GM10266 (cell line): ENCODE data around the gene SEMA3F.

Source experiments
- DNase-seq: peaks from one replicate; pipeline ENCODE4 v3.0.0; 2012; ENCODE audit errors: extremely low spot score
- CTCF ChIP-seq: IDR thresholded peaks from 2 replicates; pipeline ENCODE4 v1.5.1; 2012; ENCODE audit warnings: mild to moderate bottlenecking, low read depth; ENCODE audit not compliant: control insufficient read depth, insufficient read depth; ENCODE audit errors: missing control alignments

SEMA3F gene

GRCh38 chr3:50213373-50213772, 58.2 kb downstream of the SEMA3F start:
- no peak for TF ChIP-seq CTCF
- DNase-seq, result no peak

- TF ChIP-seq CTCF, result no peak
- no peak for DNase-seq
Measured at GRCh38 chr3:50214824-50215223, 59.7 kb downstream of the SEMA3F start.

- DNase-seq, result no peak
Measured at GRCh38 chr3:50215529-50215928, 60.4 kb downstream of the SEMA3F start.

GRCh38 chr3:50217681-50218080, 62.6 kb downstream of the SEMA3F start:
- TF ChIP-seq CTCF, result no peak
- no peak for DNase-seq

More at GRCh38 chr3:50215529-50215928, 60.4 kb downstream of the SEMA3F start:
- TF ChIP-seq CTCF, result no peak

DNA sequence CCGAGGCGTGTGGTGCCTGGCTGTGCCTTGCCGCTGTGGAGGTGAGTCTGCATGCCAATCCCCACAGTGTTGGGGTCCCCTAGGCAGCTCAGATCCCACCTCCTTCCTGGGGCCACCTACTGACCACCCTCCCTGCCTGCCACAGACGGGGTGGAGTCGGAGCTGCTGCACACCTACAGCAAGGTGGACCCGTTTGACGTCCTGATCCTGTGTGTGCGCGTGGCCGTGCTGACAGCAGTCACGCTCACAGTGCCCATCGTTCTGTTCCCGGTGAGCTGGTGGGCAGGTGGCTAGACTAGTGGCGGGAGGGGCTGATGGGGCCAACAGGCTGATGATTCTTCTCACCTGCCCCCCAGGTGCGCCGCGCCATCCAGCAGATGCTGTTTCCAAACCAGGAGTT, 63.3 kb downstream of the SEMA3F start:
- no peak for TF ChIP-seq CTCF
- DNase-seq, result no peak

GRCh38 chr3:50219285-50219684, 64.2 kb downstream of the SEMA3F start:
- DNase-seq, result no peak
- TF ChIP-seq CTCF, result no peak

DNA sequence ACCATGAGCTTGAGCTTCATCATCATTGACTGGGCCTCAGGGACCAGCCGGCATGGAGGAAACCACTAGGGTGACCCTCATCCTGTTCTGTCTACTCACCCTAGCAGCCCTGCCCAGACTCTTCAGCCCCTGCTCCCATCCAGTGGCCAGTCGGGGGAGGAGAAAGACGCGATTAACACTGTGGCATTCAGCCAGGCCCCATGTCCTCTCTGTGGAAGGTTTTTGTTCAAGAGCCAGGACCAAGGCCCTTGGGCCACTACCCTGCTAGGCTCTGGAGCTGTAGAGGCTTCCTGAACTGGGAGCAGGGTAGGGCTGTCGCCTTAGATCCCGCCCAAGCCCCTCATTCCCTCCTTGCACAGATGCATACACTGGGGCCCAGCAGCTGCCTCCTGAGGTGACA, 65.0 kb downstream of the SEMA3F start:
- TF ChIP-seq CTCF, result no peak

More for the DNA sequence above, 65.0 kb downstream of the SEMA3F start:
- DNase-seq, result no peak
